Measurements from ENCODE around the gene LBX1. TPM values are rescaled to one million over a fixed set of nuclear protein-coding genes. Genes with fewer than 3 reads are reported as not detected.
"Not testable (repeated sequence)": the region's sequence is repeated elsewhere in the genome, so short reads cannot be mapped to it uniquely, and the experiment has no call there.

Gene LBX1
- total RNA-seq, 1 experiment from 2014 or later, result not detected

- Histone ChIP-seq H3K4me3 (replicated peaks in 1 of 2; ENCODE audit: low read depth in 1 of 2, low read length in 2 of 2) (no peak overlapping the region), H4K20me1 (ENCODE audit: insufficient read depth) (no peaks in the 10 kb centered on the region), H3K36me3 (ENCODE audit: control insufficient read depth in 1 of 2, insufficient read depth in 2 of 2, low read length in 2 of 2) (no peaks in the 10 kb centered on the region), H3K4me1 (ENCODE audit: control insufficient read depth in 1 of 2, insufficient read depth in 2 of 2, low read length in 2 of 2) (no peaks in the 10 kb centered on the region), H3K4me2 (ENCODE audit: low read length) (no peak overlapping the region), H3K9me3 (ENCODE audit: control insufficient read depth in 1 of 2, insufficient read depth in 1 of 2, low read depth in 1 of 2, low read length in 2 of 2) (no peaks in the 10 kb centered on the region), H2AFZ (ENCODE audit: low read depth, low read length, poor library complexity, severe bottlenecking) (no peak overlapping the region), H3K27ac (ENCODE audit: low read depth, low read length) (no peak overlapping the region), H3K79me2 (ENCODE audit: insufficient read depth, low read length) (no peaks in the 10 kb centered on the region), H3K27me3 (ENCODE audit: insufficient read depth, low read length) (0 out of 2 replicates have a peak, but pooled peaks cover 3% of the 10 kb centered on the region), H3K9me2 (ENCODE audit: insufficient read depth) (no peaks in the 10 kb centered on the region), H3K9ac (ENCODE audit: low read length) (no peak overlapping the region)
- DNase-seq (ENCODE audit: low read depth, low spot score) (no peak), ATAC-seq (no peak)
- RAD21 ChIA-PET (ENCODE audit: low non-redundant PET in 1 of 2, low total read pairs in 2 of 2, uncharacterized antibody in 2 of 2, unreplicated experiment in 2 of 2), result no interaction called here
- BruUV-seq (replicated peaks), result no TSS peak
- intact Hi-C loops (cut with micrococcal nuclease), result no loop called here
- TF ChIP-seq POLR2A (IDR thresholded peaks at IDR 0.05; ENCODE audit: borderline replicate concordance, extremely low read depth, insufficient read depth, insufficient read length) (no peak), FOSL1 (IDR thresholded peaks at IDR 0.05; ENCODE audit: low read depth) (no peak), TCF7L2 (IDR thresholded peaks at IDR 0.05; ENCODE audit: borderline replicate concordance, extremely low read depth, insufficient read depth, insufficient read length) (no peak), CTCF (IDR thresholded peaks at IDR 0.05 in 2 of 3, conservative IDR thresholded peaks at IDR 0.05 in 1 of 3; ENCODE audit: borderline replicate concordance in 1 of 3, insufficient read depth in 1 of 3, low read depth in 2 of 3, low read length in 2 of 3) (no peak), JUND (IDR thresholded peaks at IDR 0.05) (no peak), SP1 (IDR thresholded peaks at IDR 0.05; ENCODE audit: low read depth) (no peak), ATF3 (IDR thresholded peaks at IDR 0.05) (no peak), ZNF274 (IDR thresholded peaks at IDR 0.05; ENCODE audit: low read depth, low read length) (no peak), ZFX (IDR thresholded peaks at IDR 0.05) (no peak), ZBTB33 (IDR thresholded peaks at IDR 0.05; ENCODE audit: extremely low read depth, insufficient replicate concordance, low read length) (no peak), SRF (IDR thresholded peaks at IDR 0.05; ENCODE audit: low read depth) (no peak), ELF1 (IDR thresholded peaks at IDR 0.05; ENCODE audit: borderline replicate concordance, low read depth) (no peak), EZH2phosphoT487 (IDR thresholded peaks at IDR 0.05; ENCODE audit: borderline replicate concordance) (no peak), REST (IDR thresholded peaks at IDR 0.05; ENCODE audit: low read depth) (no peak)
- POLR2A ChIA-PET, result interaction anchor here (0.7 to 1.0 kb wide), 2 partner anchors 12 to 369 kb away, joined by 3 read pairs; no protein-coding TSS in a partner anchor
- CTCF ChIA-PET, result interaction anchor here (0.7 to 1.0 kb wide), 2 partner anchors 66 to 91 kb away, joined by 3 read pairs; no protein-coding TSS in a partner anchor
Observed at GRCh38 chr10:101207026-101207425, 22.2 kb downstream of the LBX1 start.

GRCh38 chr10:101202667-101203066 is 26.6 kb downstream of the LBX1 start:
- H4K20me1 ChIP-seq (ENCODE audit: insufficient read depth); H3K4me2 ChIP-seq (ENCODE audit: low read length); H3K4me1 ChIP-seq (ENCODE audit: control insufficient read depth in 1 of 2, insufficient read depth in 2 of 2, low read length in 2 of 2); RAD21 ChIA-PET (ENCODE audit: low non-redundant PET in 1 of 2, low total read pairs in 2 of 2, uncharacterized antibody in 2 of 2, unreplicated experiment in 2 of 2); H2AFZ ChIP-seq (ENCODE audit: low read depth, low read length, poor library complexity, severe bottlenecking); ATAC-seq; intact Hi-C loops (cut with micrococcal nuclease); BruUV-seq (replicated peaks); H3K9me2 ChIP-seq (ENCODE audit: insufficient read depth); CTCF ChIA-PET; DNase-seq (ENCODE audit: low read depth, low spot score); H3K9ac ChIP-seq (ENCODE audit: low read length); POLR2A ChIA-PET; H3K27ac ChIP-seq (ENCODE audit: low read depth, low read length); H3K9me3 ChIP-seq (ENCODE audit: control insufficient read depth in 1 of 2, insufficient read depth in 1 of 2, low read depth in 1 of 2, low read length in 2 of 2); H3K36me3 ChIP-seq (ENCODE audit: control insufficient read depth in 1 of 2, insufficient read depth in 2 of 2, low read length in 2 of 2); H3K4me3 ChIP-seq (replicated peaks in 1 of 2; ENCODE audit: low read depth in 1 of 2, low read length in 2 of 2); H3K79me2 ChIP-seq (ENCODE audit: insufficient read depth, low read length); H3K27me3 ChIP-seq (ENCODE audit: insufficient read depth, low read length): not testable (repeated sequence)
